ENCODE data around the gene CLDN2. TPM values are rescaled to one million over a fixed set of nuclear protein-coding genes. Genes with fewer than 3 reads are reported as not detected.

The CLDN2 gene
- total and polyA plus RNA-seq, 11 donors: not detected

- 52 to 100% (median 88%) methylated on average over 1 of the region's 1 CpG for WGBS, 4 donors
- no peak overlapping the region for H3K4me3 ChIP-seq
These were observed 29.2 kb downstream of the CLDN2 start for GRCh38 chrX:106949366-106949765.

GRCh38 chrX:106950381-106950780 lies 30.2 kb downstream of the CLDN2 start:
- Histone ChIP-seq H3K4me3 (no peak overlapping the region), H3K27ac (no peak overlapping the region), H3K27me3 (peaks cover 0 to 26% (median 0%) of the 10 kb centered on the region in 9 donors), H3K9me3 (no peaks in the 10 kb centered on the region), H3K36me3 (peaks cover 0 to 23% (median 2%) of the 10 kb centered on the region in 9 donors), H3K4me1 (no peaks in the 10 kb centered on the region)
- intact Hi-C loops (cut with DNase I): loop anchor here in 8 of 10 donors (5.0 to 10.0 kb wide), 4 partner anchors 46 to 58 kb away; partner anchors contain the start of gene RIPPLY1 (in 1 of the 8)
- no peak for TF ChIP-seq POLR2A (IDR thresholded peaks at IDR 0.05)
- TF ChIP-seq CTCF (IDR thresholded peaks at IDR 0.05): no peak
- no peak for ATAC-seq
- 40 to 94% (median 71%) methylated on average over 2 of the region's 2 CpGs for WGBS, 4 donors
- no peak for DNase-seq

More at GRCh38 chrX:106949366-106949765, 29.2 kb downstream of the CLDN2 start:
- Histone ChIP-seq H3K27ac (no peak overlapping the region), H3K9me3 (no peaks in the 10 kb centered on the region), H3K4me1 (no peaks in the 10 kb centered on the region), H3K36me3 (peaks cover 0 to 17% (median 0%) of the 10 kb centered on the region in 9 donors), H3K27me3 (peaks cover 0 to 30% (median 0%) of the 10 kb centered on the region in 9 donors)
- intact Hi-C loops (cut with DNase I): loop anchor here in 1 of 10 donors (5.0 kb wide), 1 partner anchor 42 kb away; no protein-coding TSS in a partner anchor
- TF ChIP-seq POLR2A (IDR thresholded peaks at IDR 0.05) (no peak), CTCF (IDR thresholded peaks at IDR 0.05) (no peak)
- no peak for DNase-seq
- ATAC-seq: no peak

- H3K27ac ChIP-seq: no peak overlapping the region
- H3K9me3 ChIP-seq: no peaks in the 10 kb centered on the region
- peaks cover 0 to 20% (median 0%) of the 10 kb centered on the region in 9 donors for H3K27me3 ChIP-seq
- ATAC-seq (no peak), DNase-seq (no peak)
- H3K4me1 ChIP-seq: no peaks in the 10 kb centered on the region
- no peak overlapping the region for H3K4me3 ChIP-seq
- intact Hi-C loops (cut with DNase I): loop anchor here in 8 of 10 donors (5.0 to 10.0 kb wide), 4 partner anchors 46 to 59 kb away; partner anchors contain the start of gene RIPPLY1 (in 1 of the 8)
- H3K36me3 ChIP-seq: peaks cover 0 to 29% (median 6%) of the 10 kb centered on the region in 9 donors
- 86 to 98% (median 93%) methylated on average over 6 of the region's 6 CpGs for WGBS, 4 donors
- no peak for TF ChIP-seq CTCF (IDR thresholded peaks at IDR 0.05)
These were observed 31.0 kb downstream of the CLDN2 start for GRCh38 chrX:106951230-106951629.

GRCh38 chrX:106952089-106952488 lies 31.9 kb downstream of the CLDN2 start:
- intact Hi-C loops (cut with DNase I): loop anchor here in 8 of 10 donors (5.0 to 10.0 kb wide), 4 partner anchors 47 to 60 kb away; partner anchors contain the start of gene RIPPLY1 (in 1 of the 8)
- H3K4me3 ChIP-seq: no peak overlapping the region
- no peak for ATAC-seq
- no peaks in the 10 kb centered on the region for H3K9me3 ChIP-seq
- DNase-seq: no peak
- 61 to 91% (median 84%) methylated on average over 3 of the region's 3 CpGs for WGBS, 4 donors
- peaks cover 0 to 38% (median 6%) of the 10 kb centered on the region in 9 donors for H3K36me3 ChIP-seq
- TF ChIP-seq CTCF (IDR thresholded peaks at IDR 0.05): no peak
- no peak for TF ChIP-seq POLR2A (IDR thresholded peaks at IDR 0.05)
- H3K27ac ChIP-seq: no peak overlapping the region
- peaks cover 0 to 15% (median 0%) of the 10 kb centered on the region in 9 donors for H3K27me3 ChIP-seq
- no peaks in the 10 kb centered on the region for H3K4me1 ChIP-seq
